SU-DHL-6 (cell line): Measurements from ENCODE around the gene NAT9.

Source experiments
- H2AFZ ChIP-seq: fragments of 200-600 bp; sonication (generic); 2 replicates; pipeline ENCODE4 v1.6.1; 2014; ENCODE audit warnings: low read depth, mild to moderate bottlenecking, moderate library complexity, mixed read lengths, antibody characterized with exemption, low read length; ENCODE audit not compliant: severe bottlenecking
- H3F3A ChIP-seq: fragments of 200-600 bp; shearing (Covaris generic); 2 replicates; pipeline ENCODE4 v1.6.0; 2016; ENCODE audit warnings: antibody characterized with exemption, mild to moderate bottlenecking; ENCODE audit not compliant: insufficient read depth
- H3K27ac ChIP-seq: fragments of 200-600 bp; sonication (generic); 2 replicates; pipeline ENCODE4 v1.5.1; 2016; ENCODE audit warnings: low read depth, mild to moderate bottlenecking, low read length, moderate library complexity, mixed read lengths
- H3K27me3 ChIP-seq: fragments of 200-600 bp; sonication (generic), shearing (Covaris generic); 2 replicates; pipeline ENCODE4 v1.6.0; 2014; ENCODE audit warnings: mild to moderate bottlenecking, low read length
- H3K36me3 ChIP-seq: fragments of 200-600 bp; sonication (generic); 2 replicates; pipeline ENCODE4 v1.6.1; 2014; ENCODE audit warnings: mild to moderate bottlenecking, low read length, mixed read lengths
- H3K4me2 ChIP-seq: fragments of 300-600, 200-600 bp; shearing (Covaris generic), sonication (generic); 2 replicates; pipeline ENCODE4 v1.6.0; 2014; ENCODE audit warnings: low read length, low read depth, mild to moderate bottlenecking; ENCODE audit not compliant: poor library complexity, severe bottlenecking
- H3K4me3 ChIP-seq: fragments of 200-600 bp; sonication (generic); 2 replicates; pipeline ENCODE4 v1.5.1; 2014; ENCODE audit warnings: antibody characterized with exemption, low read length, mild to moderate bottlenecking, mixed read lengths; ENCODE audit not compliant: insufficient read depth, poor library complexity, severe bottlenecking
- H3K79me2 ChIP-seq: fragments of 200-600 bp; sonication (generic); 2 replicates; pipeline ENCODE4 v1.6.1; 2014; ENCODE audit warnings: mild to moderate bottlenecking, low read length, moderate library complexity; ENCODE audit not compliant: insufficient read depth
- H3K9ac ChIP-seq: fragments of 200-600 bp; sonication (generic); 2 replicates; pipeline ENCODE4 v1.7.0; 2014; ENCODE audit warnings: mild to moderate bottlenecking, low read length
- H3K9me2 ChIP-seq: fragments of 200-600 bp; sonication (generic); replicated peaks from 2 replicates; pipeline ENCODE4 v1.6.1; 2014; ENCODE audit warnings: low read length; ENCODE audit not compliant: insufficient read depth
- H3K9me3 ChIP-seq: fragments of 200-600 bp; sonication (generic); 2 replicates; pipeline ENCODE4 v1.6.1; 2014; ENCODE audit warnings: low read length, mixed read lengths; ENCODE audit not compliant: insufficient read depth
- H4K20me1 ChIP-seq: fragments of 200-600 bp; sonication (generic); 2 replicates; pipeline ENCODE4 v1.6.1; 2014; ENCODE audit warnings: low read depth, mild to moderate bottlenecking, antibody characterized with exemption, low read length, moderate library complexity, mixed read lengths
- CTCF ChIP-seq: fragments of 200-600 bp; sonication (generic); IDR thresholded peaks from one replicate; pipeline ENCODE4 v1.5.1; 2017; ENCODE audit warnings: antibody characterized with exemption, mild to moderate bottlenecking, low read length, moderate library complexity; ENCODE audit not compliant: insufficient read depth, poor library complexity, severe bottlenecking
- EZH2phosphoT487 ChIP-seq: fragments of 200-600 bp; sonication (generic), shearing (Covaris generic); conservative IDR thresholded peaks from 2 replicates; pipeline ENCODE4 v1.6.1; 2018; ENCODE audit warnings: mild to moderate bottlenecking, antibody characterized with exemption, low read length, moderate library complexity, mixed read lengths

The NAT9 gene

GRCh38 chr17:74822335-74822938, 46.3 kb upstream of the NAT9 start:
- Histone ChIP-seq H3K9me3 (no peaks in the 10 kb centered on the region), H3K4me3 (no peak overlapping the region), H3K27ac (no peak overlapping the region), H3K36me3 (no peaks in the 10 kb centered on the region), H3F3A (no peaks in the 10 kb centered on the region), H3K79me2 (no peaks in the 10 kb centered on the region), H4K20me1 (no peaks in the 10 kb centered on the region), H3K9ac (no peak overlapping the region), H3K27me3 (no peaks in the 10 kb centered on the region), H3K4me2 (no peak overlapping the region), H3K9me2 (no peaks in the 10 kb centered on the region), H2AFZ (no peak overlapping the region)
- no peak for TF ChIP-seq EZH2phosphoT487
- no peak for TF ChIP-seq CTCF

- Histone ChIP-seq H3K27me3 (no peaks in the 10 kb centered on the region), H3K9me2 (no peaks in the 10 kb centered on the region), H3K4me2 (no peak overlapping the region), H3K4me3 (no peak overlapping the region), H3K36me3 (no peaks in the 10 kb centered on the region), H3K79me2 (no peaks in the 10 kb centered on the region), H3K27ac (no peak overlapping the region), H2AFZ (no peak overlapping the region), H3K9me3 (no peaks in the 10 kb centered on the region), H4K20me1 (no peaks in the 10 kb centered on the region), H3K9ac (no peak overlapping the region), H3F3A (no peaks in the 10 kb centered on the region)
- TF ChIP-seq CTCF (no peak), EZH2phosphoT487 (no peak)
These were observed 45.6 kb upstream of the NAT9 start for GRCh38 chr17:74821655-74822334.

- Histone ChIP-seq H3F3A (no peaks in the 10 kb centered on the region), H4K20me1 (no peaks in the 10 kb centered on the region), H3K36me3 (no peaks in the 10 kb centered on the region), H3K9ac (no peak overlapping the region), H3K4me3 (no peak overlapping the region), H3K27ac (no peak overlapping the region), H3K9me2 (no peaks in the 10 kb centered on the region), H2AFZ (no peak overlapping the region), H3K79me2 (no peaks in the 10 kb centered on the region), H3K9me3 (no peaks in the 10 kb centered on the region), H3K27me3 (no peaks in the 10 kb centered on the region), H3K4me2 (no peak overlapping the region)
- TF ChIP-seq EZH2phosphoT487 (no peak), CTCF (no peak)
These were observed 43.8 kb upstream of the NAT9 start for GRCh38 chr17:74819801-74820436.
